Urinary bladder (tissue), 4 donors: Measurements from ENCODE around the gene PDE4C. TPM values are rescaled to one million over a fixed set of nuclear protein-coding genes. Genes with fewer than 3 reads are reported as not detected.
A peak's percentile ranks its signal among the peaks of the same experiment; 100 is the strongest.

Experiments
- DNase-seq: peaks from one replicate; pipeline ENCODE4 v3.0.0-alpha.2; 2015; ENCODE audit errors: extremely low spot score
- H3K27ac ChIP-seq: one replicate; pipeline ENCODE4 v1.5.1; 2013; ENCODE audit warnings: low read depth, mild to moderate bottlenecking, moderate library complexity
- H3K36me3 ChIP-seq: one replicate; pipeline ENCODE4 v1.6.1; 2013; ENCODE audit warnings: mild to moderate bottlenecking, moderate library complexity; ENCODE audit not compliant: insufficient read depth
- H3K4me1 ChIP-seq: one replicate; pipeline ENCODE4 v1.6.1; 2013; ENCODE audit warnings: mild to moderate bottlenecking, moderate library complexity; ENCODE audit not compliant: insufficient read depth
- H3K4me3 ChIP-seq: one replicate; pipeline ENCODE4 v1.5.1; 2013; ENCODE audit warnings: low read depth, low read length
- WGBS: extraction: QIAGEN DNeasy Blood & Tissue Kit; methylation state at CpG from one replicate; pipeline ENCODE4 v1.1.7; 2013; 5-methylcytosine and 5-hydroxymethylcytosine counted together
- polyA plus RNA-seq: library from polyadenylated mRNA; stranded (reverse); fragments of 200-250 nt; gene quantifications from one replicate; pipeline ENCODE4 v1.2.3, GENCODE V29; 2013
- total RNA-seq: library from RNA; depleted of rRNA; stranded (reverse); fragments of >200 nt; gene quantifications from one replicate; pipeline ENCODE4 v1.2.3, GENCODE V29; 2014
- donor health status: healthy with polysubstance abuse.
- donor health status: healthy.

PDE4C gene
- total and polyA plus RNA-seq, 2 donors, result 1.1 to 1.7 TPM

GRCh38 chr19:18193388-18194180 is 32.7 kb downstream of the PDE4C start:
- Histone ChIP-seq H3K36me3 (no peaks in the 10 kb centered on the region), H3K4me1 (no peaks in the 10 kb centered on the region), H3K4me3 (peak overlapping the region; percentile 61), H3K27ac (peak overlapping the region; percentile 57)
- no peak for DNase-seq
- 2% methylated on average over 46 of the region's 46 CpGs for WGBS

- H3K4me1 ChIP-seq, result no peaks in the 10 kb centered on the region
- DNase-seq, result peak; percentile 100
- under 1% methylated on average over 74 of the region's 74 CpGs for WGBS
These were observed 33.4 kb downstream of the PDE4C start, which contains the start of gene MPV17L2 for GRCh38 chr19:18192673-18193387. Gene MPV17L2, plus strand, starts transcription at chr19:18193218. Its CDS starts 64 bp downstream, at chr19:18193282.

GRCh38 chr19:18191640-18192062 is 34.6 kb downstream of the PDE4C start:
- WGBS, result 62% methylated on average over 5 of the region's 5 CpGs
- no peak for DNase-seq
- H3K4me3 ChIP-seq, result peak overlapping the region; percentile 33
- H3K27ac ChIP-seq, result no peak overlapping the region
- H3K36me3 ChIP-seq, result no peaks in the 10 kb centered on the region
- H3K4me1 ChIP-seq, result no peaks in the 10 kb centered on the region

More at GRCh38 chr19:18192673-18193387, 33.4 kb downstream of the PDE4C start, which contains the start of gene MPV17L2:
- peak within 1 kb of the TSS; percentile 86 for H3K27ac ChIP-seq
- H3K36me3 ChIP-seq, result no peaks in the 10 kb centered on the region
- peak within 1 kb of the TSS; percentile 61 for H3K4me3 ChIP-seq

- no peak overlapping the region for H3K4me3 ChIP-seq
- no peak for DNase-seq
- H3K36me3 ChIP-seq, result no peaks in the 10 kb centered on the region
- no peak overlapping the region for H3K27ac ChIP-seq
- no peaks in the 10 kb centered on the region for H3K4me1 ChIP-seq
- 87% methylated on average over 4 of the region's 4 CpGs for WGBS
These were observed 36.0 kb downstream of the PDE4C start for GRCh38 chr19:18190278-18190677.

DNA sequence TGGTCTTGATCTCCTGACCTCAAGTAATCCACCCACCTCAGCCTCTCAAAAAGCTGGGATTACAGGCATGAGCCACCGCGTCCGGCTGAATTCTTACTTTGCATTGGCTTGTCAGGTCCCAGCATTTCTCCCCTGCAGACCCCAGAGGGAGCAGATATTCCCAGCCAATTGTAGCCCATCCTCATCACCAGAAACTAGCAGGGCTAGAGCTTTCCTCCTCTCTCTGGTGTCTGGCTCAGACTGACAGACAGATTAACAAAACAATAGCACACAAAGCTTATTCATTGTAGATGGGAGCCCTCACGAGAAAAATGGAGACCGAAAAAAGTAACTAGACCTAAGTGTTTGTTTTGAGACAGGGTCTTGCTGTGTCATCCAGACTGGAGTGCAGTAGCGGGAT is 40.7 kb downstream of the PDE4C start:
- no peak for DNase-seq
- Histone ChIP-seq H3K4me1 (no peaks in the 10 kb centered on the region), H3K4me3 (no peak overlapping the region), H3K27ac (no peak overlapping the region), H3K36me3 (no peaks in the 10 kb centered on the region)
- WGBS, result 57% methylated on average over 6 of the region's 6 CpGs

DNA sequence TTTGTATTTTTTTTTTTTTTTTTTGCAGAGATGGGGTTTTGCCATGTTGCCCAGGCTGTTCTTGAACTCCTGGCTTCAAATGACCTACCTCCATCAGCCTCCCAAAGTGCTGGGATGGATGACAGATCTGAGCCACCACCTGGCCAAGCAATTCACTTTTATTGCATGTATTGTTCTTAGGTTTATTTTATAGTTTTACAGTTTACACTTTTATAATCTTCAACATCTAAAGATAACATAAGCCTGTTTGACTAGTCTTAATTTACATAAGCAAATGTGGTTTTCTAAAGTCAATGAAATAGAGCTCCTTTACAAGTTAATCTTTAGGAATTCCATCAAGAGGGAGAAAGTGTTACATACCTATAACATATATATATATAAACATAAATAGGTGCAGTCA is 42.7 kb downstream of the PDE4C start:
- no peak for DNase-seq
- no peak overlapping the region for H3K4me3 ChIP-seq
- no peaks in the 10 kb centered on the region for H3K36me3 ChIP-seq
- H3K4me1 ChIP-seq, result no peaks in the 10 kb centered on the region
- H3K27ac ChIP-seq, result no peak overlapping the region

GRCh38 chr19:18179957-18180356 is 46.3 kb downstream of the PDE4C start:
- WGBS, result 88% methylated on average over 5 of the region's 5 CpGs
- Histone ChIP-seq H3K4me1 (no peaks in the 10 kb centered on the region), H3K27ac (no peak overlapping the region), H3K36me3 (no peaks in the 10 kb centered on the region), H3K4me3 (no peak overlapping the region)
- no peak for DNase-seq

GRCh38 chr19:18176367-18177310 is 49.6 kb downstream of the PDE4C start:
- WGBS, result 77% methylated on average over 19 of the region's 19 CpGs
- H3K4me1 ChIP-seq, result no peaks in the 10 kb centered on the region
- H3K27ac ChIP-seq, result no peak overlapping the region
- H3K36me3 ChIP-seq, result no peaks in the 10 kb centered on the region
- no peak for DNase-seq
- H3K4me3 ChIP-seq, result no peak overlapping the region

DNA sequence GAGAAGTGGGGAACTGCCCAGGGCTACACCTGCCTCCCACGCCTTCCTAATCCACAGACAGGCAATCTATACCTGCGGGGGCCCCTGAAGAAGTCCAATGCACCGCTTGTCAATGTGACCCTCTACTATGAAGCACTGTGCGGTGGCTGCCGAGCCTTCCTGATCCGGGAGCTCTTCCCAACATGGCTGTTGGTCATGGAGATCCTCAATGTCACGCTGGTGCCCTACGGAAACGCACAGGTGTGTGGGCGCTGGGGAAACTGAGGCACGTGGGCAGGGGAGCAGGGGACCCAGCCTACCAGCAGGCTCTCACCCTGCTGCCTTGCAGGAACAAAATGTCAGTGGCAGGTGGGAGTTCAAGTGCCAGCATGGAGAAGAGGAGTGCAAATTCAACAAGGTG is 51.3 kb downstream of the PDE4C start:
- 87% methylated on average over 11 of the region's 11 CpGs for WGBS

More for the DNA sequence above, 51.3 kb downstream of the PDE4C start:
- DNase-seq, result no peak
- no peak overlapping the region for H3K4me3 ChIP-seq
- no peaks in the 10 kb centered on the region for H3K36me3 ChIP-seq
- H3K27ac ChIP-seq, result no peak overlapping the region
- no peaks in the 10 kb centered on the region for H3K4me1 ChIP-seq

Other genes with a start within 250 kb of the PDE4C start
- gene ARRDC2, start 218.3 kb downstream of the PDE4C start, total RNA-seq, result 7.5 TPM
- 38.0 TPM for gene ARRDC2, start 218.3 kb downstream of the PDE4C start, polyA plus RNA-seq
- 0.63 TPM for gene IL12RB1, start 139.5 kb downstream of the PDE4C start, total RNA-seq
- gene IL12RB1, start 139.5 kb downstream of the PDE4C start, polyA plus RNA-seq, result 1.1 TPM
- gene MAST3, start 128.7 kb downstream of the PDE4C start, total RNA-seq, result 3.5 TPM
- 7.0 TPM for gene MAST3, start 128.7 kb downstream of the PDE4C start, polyA plus RNA-seq
- gene PIK3R2, start 73.3 kb downstream of the PDE4C start, total RNA-seq, result 12.2 TPM
- gene PIK3R2, start 73.3 kb downstream of the PDE4C start, polyA plus RNA-seq, result 17.0 TPM
- 6.6 TPM for gene IFI30, start 52.6 kb downstream of the PDE4C start, total RNA-seq
- 90.6 TPM for gene IFI30, start 52.6 kb downstream of the PDE4C start, polyA plus RNA-seq
- gene MPV17L2, start 33.2 kb downstream of the PDE4C start, total RNA-seq, result 4.2 TPM
- 22.8 TPM for gene MPV17L2, start 33.2 kb downstream of the PDE4C start, polyA plus RNA-seq
- 4.7 TPM for gene RAB3A, start 22.4 kb downstream of the PDE4C start, total RNA-seq
- gene RAB3A, start 22.4 kb downstream of the PDE4C start, polyA plus RNA-seq, result 5.5 TPM
- 1.3 TPM for gene IQCN, start 48.0 kb upstream of the PDE4C start, total RNA-seq
- gene IQCN, start 48.0 kb upstream of the PDE4C start, polyA plus RNA-seq, result 1.8 TPM
- 59.5 TPM for gene JUND, start 55.2 kb upstream of the PDE4C start, total RNA-seq
- gene JUND, start 55.2 kb upstream of the PDE4C start, polyA plus RNA-seq, result 473 TPM
- gene LSM4, start 96.6 kb upstream of the PDE4C start, total RNA-seq, result 56.5 TPM
- gene LSM4, start 96.6 kb upstream of the PDE4C start, polyA plus RNA-seq, result 97.5 TPM
- 13.9 TPM for gene PGPEP1, start 114.2 kb upstream of the PDE4C start, total RNA-seq
- 19.0 TPM for gene PGPEP1, start 114.2 kb upstream of the PDE4C start, polyA plus RNA-seq
- 12.5 TPM for gene GDF15, start 159.7 kb upstream of the PDE4C start, total RNA-seq
- gene GDF15, start 159.7 kb upstream of the PDE4C start, polyA plus RNA-seq, result 58.2 TPM
- 2.9 TPM for gene LRRC25, start 171.2 kb upstream of the PDE4C start, total RNA-seq
- gene LRRC25, start 171.2 kb upstream of the PDE4C start, polyA plus RNA-seq, result 7.0 TPM
- 28.8 TPM for gene SSBP4, start 193.0 kb upstream of the PDE4C start, total RNA-seq
- gene SSBP4, start 193.0 kb upstream of the PDE4C start, polyA plus RNA-seq, result 81.3 TPM
- 26.0 TPM for gene ISYNA1, start 211.7 kb upstream of the PDE4C start, total RNA-seq
- gene ISYNA1, start 211.7 kb upstream of the PDE4C start, polyA plus RNA-seq, result 35.6 TPM